Adrenal gland (tissue), 5 donors: Measurements from ENCODE around the gene C10orf95.

Experiments used
- POLR2A ChIP-seq, 2 donors: fragments of 450-650 bp; IDR thresholded peaks; one replicate each; pipeline ENCODE4 v1.6.1; 2017; ENCODE audit warnings: antibody characterized with exemption in 2 of 2, mild to moderate bottlenecking in 2 of 2, moderate library complexity in 1 of 2
- TF ChIP-seq, protein P1 (sequence below), 6 experiments: fragments of 450-650 bp in 4 of 6; fragments of 200-600 bp in 2 of 6; sonication (generic) in 1 of 6; IDR thresholded peaks; 1 replicate in 5 of 6; 2 replicates in 1 of 6; pipeline versions ENCODE4 v1.5.1 to v1.8.0; 2016 to 2021; ENCODE audit warnings: antibody characterized with exemption in 6 of 6, mild to moderate bottlenecking in 2 of 6, moderate library complexity in 1 of 6
- donor health status: DM: no; HTN: no; CAD: no.

- TF ChIP-seq, protein P1, sequence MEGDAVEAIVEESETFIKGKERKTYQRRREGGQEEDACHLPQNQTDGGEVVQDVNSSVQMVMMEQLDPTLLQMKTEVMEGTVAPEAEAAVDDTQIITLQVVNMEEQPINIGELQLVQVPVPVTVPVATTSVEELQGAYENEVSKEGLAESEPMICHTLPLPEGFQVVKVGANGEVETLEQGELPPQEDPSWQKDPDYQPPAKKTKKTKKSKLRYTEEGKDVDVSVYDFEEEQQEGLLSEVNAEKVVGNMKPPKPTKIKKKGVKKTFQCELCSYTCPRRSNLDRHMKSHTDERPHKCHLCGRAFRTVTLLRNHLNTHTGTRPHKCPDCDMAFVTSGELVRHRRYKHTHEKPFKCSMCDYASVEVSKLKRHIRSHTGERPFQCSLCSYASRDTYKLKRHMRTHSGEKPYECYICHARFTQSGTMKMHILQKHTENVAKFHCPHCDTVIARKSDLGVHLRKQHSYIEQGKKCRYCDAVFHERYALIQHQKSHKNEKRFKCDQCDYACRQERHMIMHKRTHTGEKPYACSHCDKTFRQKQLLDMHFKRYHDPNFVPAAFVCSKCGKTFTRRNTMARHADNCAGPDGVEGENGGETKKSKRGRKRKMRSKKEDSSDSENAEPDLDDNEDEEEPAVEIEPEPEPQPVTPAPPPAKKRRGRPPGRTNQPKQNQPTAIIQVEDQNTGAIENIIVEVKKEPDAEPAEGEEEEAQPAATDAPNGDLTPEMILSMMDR (IDR thresholded peaks at IDR 0.05) = no peak
- TF ChIP-seq POLR2A (IDR thresholded peaks at IDR 0.05) = no peak
These were observed 16.0 kb upstream of the C10orf95 start for GRCh38 chr10:102467318-102467717.
